SU-DHL-6 (cell line): Measurements from ENCODE around the gene CCER1.
A peak's percentile ranks its signal among the peaks of the same experiment; 100 is the strongest.

ENCODE experiments used
- H2AFZ ChIP-seq: fragments of 200-600 bp; sonication (generic); 2 replicates; pipeline ENCODE4 v1.6.1; 2014; ENCODE audit warnings: low read depth, mild to moderate bottlenecking, moderate library complexity, mixed read lengths, antibody characterized with exemption, low read length; ENCODE audit not compliant: severe bottlenecking
- H3F3A ChIP-seq: fragments of 200-600 bp; shearing (Covaris generic); 2 replicates; pipeline ENCODE4 v1.6.0; 2016; ENCODE audit warnings: antibody characterized with exemption, mild to moderate bottlenecking; ENCODE audit not compliant: insufficient read depth
- H3K27ac ChIP-seq: fragments of 200-600 bp; sonication (generic); 2 replicates; pipeline ENCODE4 v1.5.1; 2016; ENCODE audit warnings: low read depth, mild to moderate bottlenecking, low read length, moderate library complexity, mixed read lengths
- H3K27me3 ChIP-seq: fragments of 200-600 bp; sonication (generic), shearing (Covaris generic); 2 replicates; pipeline ENCODE4 v1.6.0; 2014; ENCODE audit warnings: mild to moderate bottlenecking, low read length
- H3K36me3 ChIP-seq: fragments of 200-600 bp; sonication (generic); 2 replicates; pipeline ENCODE4 v1.6.1; 2014; ENCODE audit warnings: mild to moderate bottlenecking, low read length, mixed read lengths
- H3K4me2 ChIP-seq: fragments of 300-600, 200-600 bp; shearing (Covaris generic), sonication (generic); 2 replicates; pipeline ENCODE4 v1.6.0; 2014; ENCODE audit warnings: low read length, low read depth, mild to moderate bottlenecking; ENCODE audit not compliant: poor library complexity, severe bottlenecking
- H3K4me3 ChIP-seq: fragments of 200-600 bp; sonication (generic); 2 replicates; pipeline ENCODE4 v1.5.1; 2014; ENCODE audit warnings: antibody characterized with exemption, low read length, mild to moderate bottlenecking, mixed read lengths; ENCODE audit not compliant: insufficient read depth, poor library complexity, severe bottlenecking
- H3K79me2 ChIP-seq: fragments of 200-600 bp; sonication (generic); 2 replicates; pipeline ENCODE4 v1.6.1; 2014; ENCODE audit warnings: mild to moderate bottlenecking, low read length, moderate library complexity; ENCODE audit not compliant: insufficient read depth
- H3K9ac ChIP-seq: fragments of 200-600 bp; sonication (generic); 2 replicates; pipeline ENCODE4 v1.7.0; 2014; ENCODE audit warnings: mild to moderate bottlenecking, low read length
- H3K9me2 ChIP-seq: fragments of 200-600 bp; sonication (generic); replicated peaks from 2 replicates; pipeline ENCODE4 v1.6.1; 2014; ENCODE audit warnings: low read length; ENCODE audit not compliant: insufficient read depth
- H3K9me3 ChIP-seq: fragments of 200-600 bp; sonication (generic); 2 replicates; pipeline ENCODE4 v1.6.1; 2014; ENCODE audit warnings: low read length, mixed read lengths; ENCODE audit not compliant: insufficient read depth
- H4K20me1 ChIP-seq: fragments of 200-600 bp; sonication (generic); 2 replicates; pipeline ENCODE4 v1.6.1; 2014; ENCODE audit warnings: low read depth, mild to moderate bottlenecking, antibody characterized with exemption, low read length, moderate library complexity, mixed read lengths
- EZH2phosphoT487 ChIP-seq: fragments of 200-600 bp; sonication (generic), shearing (Covaris generic); conservative IDR thresholded peaks from 2 replicates; pipeline ENCODE4 v1.6.1; 2018; ENCODE audit warnings: mild to moderate bottlenecking, antibody characterized with exemption, low read length, moderate library complexity, mixed read lengths
- TF ChIP-seq, protein P1 (sequence below): fragments of 200-600 bp; sonication (generic); IDR thresholded peaks from one replicate; pipeline ENCODE4 v1.5.1; 2017; ENCODE audit warnings: antibody characterized with exemption, mild to moderate bottlenecking, low read length, moderate library complexity; ENCODE audit not compliant: insufficient read depth, poor library complexity, severe bottlenecking

The CCER1 gene

DNA sequence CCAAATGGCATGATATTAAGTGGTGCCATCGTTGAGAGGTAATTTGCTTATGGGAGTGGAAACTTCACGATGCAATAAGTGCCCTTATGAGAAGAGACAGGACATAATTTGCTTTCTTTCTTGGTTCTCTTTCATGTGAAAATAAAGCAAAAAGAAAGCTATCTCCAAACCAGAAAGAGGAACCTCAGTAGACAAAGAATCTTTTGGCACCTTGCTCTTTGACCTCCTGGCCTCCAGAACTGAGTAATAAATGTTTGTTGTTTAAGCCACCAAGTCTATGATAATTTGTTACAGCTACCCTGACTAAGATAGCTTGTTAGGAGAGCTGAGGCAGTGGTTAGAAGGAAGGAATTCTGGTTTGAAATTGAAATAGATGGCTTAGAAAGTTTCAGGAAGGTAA lies 39.6 kb downstream of the CCER1 start:
- TF ChIP-seq EZH2phosphoT487 = no peak
- Histone ChIP-seq H3F3A (no peaks in the 10 kb centered on the region), H3K27me3 (no peaks in the 10 kb centered on the region), H3K9me2 (no peaks in the 10 kb centered on the region), H3K4me2 (no peak overlapping the region), H3K27ac (no peak overlapping the region), H3K36me3 (no peaks in the 10 kb centered on the region), H3K9ac (no peak overlapping the region), H2AFZ (no peak overlapping the region), H3K9me3 (no peaks in the 10 kb centered on the region), H3K79me2 (no peaks in the 10 kb centered on the region), H3K4me3 (no peak overlapping the region), H4K20me1 (no peaks in the 10 kb centered on the region)

DNA sequence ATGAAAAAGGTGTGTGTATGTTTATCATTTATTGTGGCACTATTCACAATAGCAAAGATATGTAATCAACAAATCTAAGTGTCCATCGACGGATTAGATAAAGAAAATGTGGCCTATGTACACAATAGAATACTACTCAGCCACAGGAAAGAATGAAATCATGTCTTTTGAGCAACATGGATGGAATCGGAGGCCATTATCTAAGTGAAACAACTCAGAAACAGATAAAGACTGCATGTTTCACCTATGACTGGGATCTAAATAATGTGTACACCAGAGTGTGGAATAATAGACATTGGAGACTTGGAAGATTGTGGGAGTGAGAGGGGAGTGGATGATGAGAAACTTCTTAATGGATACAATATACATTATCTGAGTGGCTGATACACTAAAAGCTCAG lies 44.0 kb downstream of the CCER1 start:
- Histone ChIP-seq H3K9me2 (no peaks in the 10 kb centered on the region), H3K9me3 (no peaks in the 10 kb centered on the region), H3K27ac (no peak overlapping the region), H3K27me3 (no peaks in the 10 kb centered on the region), H2AFZ (no peak overlapping the region), H3K4me2 (no peak overlapping the region), H3K9ac (no peak overlapping the region), H3K36me3 (no peaks in the 10 kb centered on the region), H3F3A (no peaks in the 10 kb centered on the region), H3K4me3 (no peak overlapping the region), H3K79me2 (no peaks in the 10 kb centered on the region), H4K20me1 (no peaks in the 10 kb centered on the region)
- TF ChIP-seq EZH2phosphoT487 = no peak

DNA sequence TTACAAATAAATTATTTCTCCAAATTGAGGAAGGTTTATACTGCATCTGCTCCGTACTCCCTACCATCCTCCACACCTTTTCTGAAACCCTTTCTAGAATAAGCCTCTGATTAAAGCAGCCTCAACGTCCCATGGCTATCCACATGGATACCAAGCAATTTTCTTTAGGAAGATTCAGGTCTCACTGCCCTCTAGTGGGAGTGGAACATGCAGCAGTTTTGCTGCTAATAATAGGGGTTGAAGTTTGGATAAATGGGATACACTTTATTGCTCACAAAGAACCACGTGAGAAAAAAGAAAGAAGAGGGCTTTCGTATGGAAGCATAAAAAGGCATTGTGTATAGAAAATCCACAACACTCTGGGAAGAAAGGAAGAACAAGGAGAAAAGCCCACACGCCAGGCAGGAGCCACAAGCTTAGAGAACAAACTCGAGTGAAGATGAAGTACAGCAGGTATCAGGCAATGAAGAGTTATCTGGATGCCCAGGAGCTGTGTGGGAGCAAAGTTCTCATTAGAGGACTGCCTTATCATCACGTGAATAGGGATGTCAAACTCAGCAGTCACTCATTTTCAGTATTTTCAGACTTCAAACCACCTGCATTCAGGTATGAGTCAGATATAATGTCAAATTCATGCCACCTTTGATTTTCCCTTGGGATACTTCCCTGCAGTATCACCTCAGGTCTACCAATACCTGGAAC lies 45.8 kb downstream of the CCER1 start:
- TF ChIP-seq, protein P1, sequence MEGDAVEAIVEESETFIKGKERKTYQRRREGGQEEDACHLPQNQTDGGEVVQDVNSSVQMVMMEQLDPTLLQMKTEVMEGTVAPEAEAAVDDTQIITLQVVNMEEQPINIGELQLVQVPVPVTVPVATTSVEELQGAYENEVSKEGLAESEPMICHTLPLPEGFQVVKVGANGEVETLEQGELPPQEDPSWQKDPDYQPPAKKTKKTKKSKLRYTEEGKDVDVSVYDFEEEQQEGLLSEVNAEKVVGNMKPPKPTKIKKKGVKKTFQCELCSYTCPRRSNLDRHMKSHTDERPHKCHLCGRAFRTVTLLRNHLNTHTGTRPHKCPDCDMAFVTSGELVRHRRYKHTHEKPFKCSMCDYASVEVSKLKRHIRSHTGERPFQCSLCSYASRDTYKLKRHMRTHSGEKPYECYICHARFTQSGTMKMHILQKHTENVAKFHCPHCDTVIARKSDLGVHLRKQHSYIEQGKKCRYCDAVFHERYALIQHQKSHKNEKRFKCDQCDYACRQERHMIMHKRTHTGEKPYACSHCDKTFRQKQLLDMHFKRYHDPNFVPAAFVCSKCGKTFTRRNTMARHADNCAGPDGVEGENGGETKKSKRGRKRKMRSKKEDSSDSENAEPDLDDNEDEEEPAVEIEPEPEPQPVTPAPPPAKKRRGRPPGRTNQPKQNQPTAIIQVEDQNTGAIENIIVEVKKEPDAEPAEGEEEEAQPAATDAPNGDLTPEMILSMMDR = peak; percentile 30
- TF ChIP-seq EZH2phosphoT487 = no peak
- no peaks in the 10 kb centered on the region for H3K9me3 ChIP-seq
- no peak overlapping the region for H3K4me2 ChIP-seq
- H3K36me3 ChIP-seq = no peaks in the 10 kb centered on the region
- H2AFZ ChIP-seq = no peak overlapping the region
- no peak overlapping the region for H3K4me3 ChIP-seq
- H3K9ac ChIP-seq = no peak overlapping the region
- no peaks in the 10 kb centered on the region for H4K20me1 ChIP-seq
- no peaks in the 10 kb centered on the region for H3K9me2 ChIP-seq
- H3K27ac ChIP-seq = no peak overlapping the region
- no peaks in the 10 kb centered on the region for H3K79me2 ChIP-seq
- no peaks in the 10 kb centered on the region for H3F3A ChIP-seq
- H3K27me3 ChIP-seq = no peaks in the 10 kb centered on the region

DNA sequence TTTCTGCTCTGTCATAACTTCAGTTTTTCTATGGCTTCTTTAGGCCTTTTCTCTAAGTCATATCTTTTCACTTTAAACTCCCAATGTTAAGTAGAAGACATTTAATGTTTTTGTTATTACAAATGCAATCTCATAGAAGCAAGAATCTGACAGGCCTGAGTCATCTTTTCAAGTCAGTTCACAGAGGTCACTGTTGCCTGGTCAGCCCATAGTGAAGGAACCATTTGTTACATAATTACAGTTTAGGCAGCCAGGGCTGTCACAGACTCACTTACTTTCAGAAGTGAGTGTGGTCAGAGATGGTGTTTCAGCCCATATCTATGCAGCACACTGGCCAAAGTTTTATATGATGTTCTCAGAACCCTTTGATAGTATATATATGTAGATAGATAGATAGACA lies 46.5 kb downstream of the CCER1 start:
- H3K4me2 ChIP-seq = no peak overlapping the region
- H3K79me2 ChIP-seq = no peaks in the 10 kb centered on the region
- no peaks in the 10 kb centered on the region for H3K36me3 ChIP-seq
- no peaks in the 10 kb centered on the region for H3F3A ChIP-seq
- no peak overlapping the region for H3K4me3 ChIP-seq
- no peaks in the 10 kb centered on the region for H3K27me3 ChIP-seq
- no peak overlapping the region for H3K9ac ChIP-seq
- H3K9me2 ChIP-seq = no peaks in the 10 kb centered on the region
- TF ChIP-seq EZH2phosphoT487 = no peak
- TF ChIP-seq, protein P1 = no peak
- no peaks in the 10 kb centered on the region for H3K9me3 ChIP-seq
- H4K20me1 ChIP-seq = no peaks in the 10 kb centered on the region
- H2AFZ ChIP-seq = no peak overlapping the region
- no peak overlapping the region for H3K27ac ChIP-seq
